HCT116 (cell line): ENCODE measurements around the gene CAMK2D. TPM values are rescaled to one million over a fixed set of nuclear protein-coding genes. Genes with fewer than 3 reads are reported as not detected.
A peak's percentile ranks its signal among the peaks of the same experiment; 100 is the strongest.

ENCODE experiments used
- ATAC-seq: fragments of 200-7000 bp; cut with Tn5 transposase; 2 replicates; pipeline ENCODE4 v1.9.1; 2020; ENCODE audit warnings: mild to moderate bottlenecking, moderate library complexity
- BruUV-seq: library from RNA; stranded (reverse); fragments of 400-500 nt; replicated peaks from 2 replicates; lab custom pipeline; 2021; lab: Mats Ljungman, UMichigan
- CTCF ChIA-PET: fragments of 300-600 bp; sonication (Branson Sonifier 250); formaldehyde crosslinking; loops from one replicate; lab custom pipeline; 2021; ENCODE audit warnings: antibody characterized with exemption; lab: Charles Lee
- POLR2A ChIA-PET: fragments of 300-600, 350-600 bp; sonication (Branson Sonifier 250); formaldehyde crosslinking; loops from one replicate; lab custom pipeline; 2021; ENCODE audit warnings: antibody characterized with exemption; lab: Charles Lee
- RAD21 ChIA-PET, 2 experiments: fragments of 300-600 bp; sonication (Branson Sonifier 250); formaldehyde crosslinking; loops; one replicate each; lab custom pipeline; 2023; ENCODE audit warnings: low total read pairs in 2 of 2; ENCODE audit not compliant: uncharacterized antibody in 2 of 2, unreplicated experiment in 2 of 2, low non-redundant PET in 1 of 2; lab: Charles Lee
- DNase-seq: peaks from one replicate; pipeline ENCODE4 v3.0.0-alpha.2; 2010; ENCODE audit warnings: low read depth, low spot score
- H2AFZ ChIP-seq: fragments of 200-600 bp; shearing (Covaris generic), sonication (generic); 2 replicates; pipeline ENCODE4 v1.6.1; 2017; ENCODE audit warnings: low read depth, mixed run types, mixed read lengths, antibody characterized with exemption, low read length; ENCODE audit not compliant: poor library complexity, severe bottlenecking
- H3K27ac ChIP-seq: 2 replicates; pipeline ENCODE4 v1.5.1; 2012; ENCODE audit warnings: low read depth, low read length
- H3K27me3 ChIP-seq: fragments of 200-600 bp; sonication (generic); 2 replicates; pipeline ENCODE4 v1.6.1; 2016; ENCODE audit warnings: mixed run types, low read length, mixed read lengths; ENCODE audit not compliant: insufficient read depth
- H3K36me3 ChIP-seq, 2 experiments: fragments of 200-500 bp in 1 of 2; fragments of 200-600 bp in 1 of 2; sonication (Bioruptor generic) in 1 of 2; sonication (generic) in 1 of 2; 2 replicates each; pipeline versions ENCODE4 v1.5.1 to v1.6.1; 2014 to 2016; ENCODE audit warnings: low read length in 2 of 2, inconsistent platforms in 1 of 2, mixed read lengths in 1 of 2, mixed run types in 1 of 2; ENCODE audit not compliant: insufficient read depth in 2 of 2, control insufficient read depth in 1 of 2
- H3K4me1 ChIP-seq, 2 experiments: fragments of 200-600 bp in 1 of 2; sonication (generic) in 1 of 2; 2 replicates each; pipeline versions ENCODE4 v1.5.1 to v1.6.1; 2012 to 2017; ENCODE audit warnings: low read length in 2 of 2, inconsistent platforms in 1 of 2, mild to moderate bottlenecking in 1 of 2, mixed read lengths in 1 of 2, mixed run types in 1 of 2, moderate library complexity in 1 of 2; ENCODE audit not compliant: insufficient read depth in 2 of 2, control insufficient read depth in 1 of 2
- H3K4me2 ChIP-seq: fragments of 200-600 bp; sonication (generic); 2 replicates; pipeline ENCODE4 v1.6.1; 2017; ENCODE audit warnings: mixed run types, low read length, mixed read lengths
- H3K4me3 ChIP-seq, 2 experiments: fragments of 200-600 bp in 1 of 2; sonication (generic) in 1 of 2; replicated peaks in 1 of 2; 2 replicates each; pipeline ENCODE4 v1.5.1; 2011 to 2016; ENCODE audit warnings: low read length in 2 of 2, control low read depth in 1 of 2, low read depth in 1 of 2, mild to moderate bottlenecking in 1 of 2, mixed read lengths in 1 of 2, mixed run types in 1 of 2
- H3K79me2 ChIP-seq: fragments of 200-600 bp; sonication (generic); 2 replicates; pipeline ENCODE4 v1.6.1; 2017; ENCODE audit warnings: mild to moderate bottlenecking, mixed run types, low read length, moderate library complexity, mixed read lengths; ENCODE audit not compliant: insufficient read depth
- H3K9ac ChIP-seq: fragments of 200-600 bp; sonication (generic); 2 replicates; pipeline ENCODE4 v1.6.1; 2016; ENCODE audit warnings: low read length, mixed read lengths
- H3K9me2 ChIP-seq: fragments of 200-600 bp; sonication (generic), shearing (Covaris generic); 2 replicates; pipeline ENCODE4 v1.6.1; 2017; ENCODE audit warnings: mixed run types, mild to moderate bottlenecking, moderate library complexity; ENCODE audit not compliant: insufficient read depth
- H3K9me3 ChIP-seq, 2 experiments: fragments of 200-500 bp in 1 of 2; fragments of 200-600 bp in 1 of 2; sonication (Bioruptor generic) in 1 of 2; sonication (generic) in 1 of 2; 2 replicates each; pipeline ENCODE4 v1.6.1; 2014 to 2017; ENCODE audit warnings: low read length in 2 of 2, mixed read lengths in 2 of 2, inconsistent platforms in 1 of 2, low read depth in 1 of 2, mild to moderate bottlenecking in 1 of 2, mixed run types in 1 of 2, moderate library complexity in 1 of 2; ENCODE audit not compliant: control insufficient read depth in 1 of 2, insufficient read depth in 1 of 2
- H4K20me1 ChIP-seq: fragments of 200-600 bp; sonication (generic), shearing (Covaris generic); 2 replicates; pipeline ENCODE4 v1.6.1; 2017; ENCODE audit warnings: mixed run types, mild to moderate bottlenecking, moderate library complexity; ENCODE audit not compliant: insufficient read depth
- CTCF ChIP-seq, 3 experiments: fragments of 200-600 bp in 1 of 3; sonication (generic) in 1 of 3; IDR thresholded peaks in 2 of 3; conservative IDR thresholded peaks in 1 of 3; 2 replicates each; pipeline ENCODE4 v1.5.1; 2012 to 2017; ENCODE audit warnings: low read depth in 2 of 3, low read length in 2 of 3, antibody characterized with exemption in 1 of 3, borderline replicate concordance in 1 of 3, control low read depth in 1 of 3, mild to moderate bottlenecking in 1 of 3, mixed read lengths in 1 of 3, mixed run types in 1 of 3, moderate library complexity in 1 of 3; ENCODE audit not compliant: insufficient read depth in 1 of 3
- EGR1 ChIP-seq: IDR thresholded peaks from 2 replicates; pipeline ENCODE4 v1.6.1; 2012; ENCODE audit warnings: low read depth
- EZH2phosphoT487 ChIP-seq: fragments of 200-600 bp; IDR thresholded peaks from 2 replicates; pipeline ENCODE4 v1.6.1; 2018; ENCODE audit warnings: antibody characterized with exemption, borderline replicate concordance
- MAX ChIP-seq: IDR thresholded peaks from 2 replicates; pipeline ENCODE4 v1.6.1; 2012
- POLR2A ChIP-seq: IDR thresholded peaks from 2 replicates; pipeline ENCODE4 v1.7.0; 2011; ENCODE audit warnings: borderline replicate concordance; ENCODE audit not compliant: insufficient read depth, insufficient read length; ENCODE audit errors: extremely low read depth
- RAD21 ChIP-seq: IDR thresholded peaks from 2 replicates; pipeline ENCODE4 v1.6.1; 2012; ENCODE audit warnings: low read depth, mild to moderate bottlenecking
- SRF ChIP-seq: IDR thresholded peaks from 2 replicates; pipeline ENCODE4 v1.6.1; 2012; ENCODE audit warnings: low read depth
- TCF7L2 ChIP-seq: IDR thresholded peaks from 2 replicates; pipeline ENCODE4 v1.7.0; 2011; ENCODE audit warnings: borderline replicate concordance, inconsistent platforms; ENCODE audit not compliant: insufficient read depth, insufficient read length; ENCODE audit errors: extremely low read depth
- YY1 ChIP-seq: IDR thresholded peaks from 2 replicates; pipeline ENCODE4 v1.6.1; 2011; ENCODE audit warnings: low read length, low read depth, moderate library complexity, mild to moderate bottlenecking; ENCODE audit not compliant: insufficient replicate concordance; ENCODE audit errors: extremely low read depth
- ZFX ChIP-seq: fragments of 450-650 bp; IDR thresholded peaks from 2 replicates; pipeline ENCODE4 v1.6.1; 2017
- ZNF274 ChIP-seq: fragments of 200-500 bp; sonication (Bioruptor generic); IDR thresholded peaks from 2 replicates; pipeline ENCODE4 v1.6.1; 2014; ENCODE audit warnings: mild to moderate bottlenecking, low read depth, low read length, inconsistent platforms
- intact Hi-C: fragments of 100-400 bp; cut with micrococcal nuclease; formaldehyde crosslinking; loops from 2 replicates; pipeline ENCODE4 v1.10.0; 2022
- total RNA-seq: library from RNA; stranded (reverse); gene quantifications from one replicate; pipeline ENCODE4 v1.2.1, GENCODE V29; 2021; ENCODE audit not compliant: unreplicated experiment

Gene CAMK2D
- total RNA-seq, 1 experiment from 2014 or later = 67.0 TPM

- DNase-seq = no peak
- H3K4me2 ChIP-seq = no peak overlapping the region
Observed at GRCh38 chr4:113684534-113685091, 76.9 kb downstream of the CAMK2D start.

More at GRCh38 chr4:113684534-113685091, 76.9 kb downstream of the CAMK2D start:
- no peak overlapping the region for H3K27ac ChIP-seq
- peaks cover 21% of the 10 kb centered on the region for H3K79me2 ChIP-seq
- POLR2A ChIA-PET = no interaction called here
- no peak overlapping the region for H3K4me3 ChIP-seq
- H4K20me1 ChIP-seq = no peaks in the 10 kb centered on the region
- H3K36me3 ChIP-seq = no peaks in the 10 kb centered on the region; a peak in 1 of 4 replicates
- RAD21 ChIA-PET = interaction anchor here in 1 of 2 experiments (1.0 kb wide), 1 partner anchor 137 kb away, joined by 3 read pairs; no protein-coding TSS in a partner anchor
- no TSS peak for BruUV-seq
- H3K9ac ChIP-seq = no peak overlapping the region
- no peaks in the 10 kb centered on the region for H3K9me3 ChIP-seq
- no peaks in the 10 kb centered on the region for H3K9me2 ChIP-seq
- ATAC-seq = peak; percentile 87
- no peaks in the 10 kb centered on the region for H3K27me3 ChIP-seq
- no peaks in the 10 kb centered on the region; a peak in 1 of 4 replicates for H3K4me1 ChIP-seq
- no peak for TF ChIP-seq POLR2A
- peak in 2 of 3 experiments; percentile 35 to 38; a peak in 2 of 6 replicates for TF ChIP-seq CTCF (IDR thresholded peaks at IDR 0.05 in 2 of 3, conservative IDR thresholded peaks at IDR 0.05 in 1 of 3; ENCODE audit: borderline replicate concordance in 1 of 3, insufficient read depth in 1 of 3, low read depth in 2 of 3, low read length in 2 of 3)
- TF ChIP-seq TCF7L2 = no peak
- TF ChIP-seq RAD21 = peak; percentile 39
- TF ChIP-seq ZFX = no peak
- no peak for TF ChIP-seq YY1
- TF ChIP-seq EGR1 = no peak
- no peak for TF ChIP-seq MAX
- no peak for TF ChIP-seq SRF
- TF ChIP-seq EZH2phosphoT487 = no peak
- no peak for TF ChIP-seq ZNF274
- intact Hi-C loops = no loop called here
- H2AFZ ChIP-seq = no peak overlapping the region
- CTCF ChIA-PET = interaction anchor here (1.0 kb wide), 1 partner anchor 16 kb away, joined by 3 read pairs; no protein-coding TSS in a partner anchor
